Astrocyte of the spinal cord (primary cell): ENCODE data around the gene HIVEP3.
"Not testable (repeated sequence)": the region's sequence is repeated elsewhere in the genome, so short reads cannot be mapped to it uniquely, and the experiment has no call there.

Source experiments
- DNase-seq: peaks from one replicate; pipeline ENCODE4 v3.0.0; 2011; ENCODE audit warnings: low read depth, low spot score
- H3K4me3 ChIP-seq: 2 replicates; pipeline ENCODE4 v1.5.1; 2011; ENCODE audit warnings: low read depth, mild to moderate bottlenecking, low read length, moderate library complexity
- CTCF ChIP-seq: IDR thresholded peaks from 2 replicates; pipeline ENCODE4 v1.5.1; 2012; ENCODE audit warnings: low read depth, mild to moderate bottlenecking, low read length, inconsistent platforms
- in situ Hi-C: cut with HindIII; loops from 2 replicates; pipeline ENCODE4 v1.10.0; 2017; ENCODE audit warnings: low sequenced_read_pairs

Gene HIVEP3

GRCh38 chr1:41560496-41560895 is 358.2 kb downstream of the HIVEP3 start:
- no peak for TF ChIP-seq CTCF
- no peak overlapping the region for H3K4me3 ChIP-seq
- in situ Hi-C loops: no loop called here
- DNase-seq: no peak

GRCh38 chr1:41559331-41559730 is 359.4 kb downstream of the HIVEP3 start:
- in situ Hi-C loops: no loop called here
- no peak for DNase-seq
- TF ChIP-seq CTCF: no peak
- H3K4me3 ChIP-seq: no peak overlapping the region

- no peak for TF ChIP-seq CTCF
- in situ Hi-C loops: no loop called here
- no peak overlapping the region for H3K4me3 ChIP-seq
- no peak for DNase-seq
Measured at GRCh38 chr1:41558761-41559171, 360.0 kb downstream of the HIVEP3 start.

GRCh38 chr1:41557751-41558455 is 360.8 kb downstream of the HIVEP3 start:
- in situ Hi-C loops: no loop called here
- H3K4me3 ChIP-seq: no peak overlapping the region
- no peak for TF ChIP-seq CTCF
- no peak for DNase-seq

- in situ Hi-C loops: not testable (repeated sequence)
Measured at GRCh38 chr1:41554746-41555145, 364.0 kb downstream of the HIVEP3 start.

GRCh38 chr1:41547781-41548560 is 370.8 kb downstream of the HIVEP3 start:
- no peak overlapping the region for H3K4me3 ChIP-seq
- TF ChIP-seq CTCF: no peak
- in situ Hi-C loops: no loop called here
- no peak for DNase-seq

More at GRCh38 chr1:41554746-41555145, 364.0 kb downstream of the HIVEP3 start:
- not testable (repeated sequence) for DNase-seq, H3K4me3 ChIP-seq

GRCh38 chr1:41547336-41547735 is 371.4 kb downstream of the HIVEP3 start:
- no peak for TF ChIP-seq CTCF
- in situ Hi-C loops: no loop called here
- H3K4me3 ChIP-seq: no peak overlapping the region
- DNase-seq: no peak
